HG03045 (cell line): Measurements from ENCODE around the gene USP21.

Source experiments
- ATAC-seq: cut with Tn5 transposase; IDR thresholded peaks from one replicate; pipeline ENCODE4 v1.9.1; 2021; ENCODE audit warnings: mild to moderate bottlenecking, moderate library complexity; ENCODE audit not compliant: unreplicated experiment

The USP21 gene

GRCh38 chr1:161168906-161169305 is 9.6 kb downstream of the USP21 start:
- ATAC-seq: no peak

GRCh38 chr1:161171191-161171590 is 11.9 kb downstream of the USP21 start:
- ATAC-seq: no peak

GRCh38 chr1:161171696-161172095 is 12.4 kb downstream of the USP21 start:
- ATAC-seq: no peak

DNA sequence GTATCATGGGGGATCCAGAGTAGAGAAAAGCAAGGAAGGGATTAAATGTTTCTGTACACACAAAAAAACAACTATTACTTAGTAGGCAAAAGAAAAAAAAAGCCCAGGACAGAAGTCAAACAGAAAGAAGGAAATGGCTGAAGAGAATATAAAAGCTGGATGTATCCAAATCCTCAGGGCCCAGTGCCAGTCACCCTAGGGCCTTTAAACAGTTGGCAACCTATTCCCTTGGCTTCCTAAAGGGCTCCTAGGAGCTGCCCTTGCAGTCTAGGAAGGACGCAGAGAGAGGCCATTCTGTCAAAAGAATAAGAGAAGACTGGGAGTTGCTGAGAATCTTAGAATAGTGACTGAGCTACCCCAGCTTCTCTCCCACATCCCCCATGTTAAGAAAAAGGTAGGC is 13.0 kb downstream of the USP21 start:
- ATAC-seq: no peak

DNA sequence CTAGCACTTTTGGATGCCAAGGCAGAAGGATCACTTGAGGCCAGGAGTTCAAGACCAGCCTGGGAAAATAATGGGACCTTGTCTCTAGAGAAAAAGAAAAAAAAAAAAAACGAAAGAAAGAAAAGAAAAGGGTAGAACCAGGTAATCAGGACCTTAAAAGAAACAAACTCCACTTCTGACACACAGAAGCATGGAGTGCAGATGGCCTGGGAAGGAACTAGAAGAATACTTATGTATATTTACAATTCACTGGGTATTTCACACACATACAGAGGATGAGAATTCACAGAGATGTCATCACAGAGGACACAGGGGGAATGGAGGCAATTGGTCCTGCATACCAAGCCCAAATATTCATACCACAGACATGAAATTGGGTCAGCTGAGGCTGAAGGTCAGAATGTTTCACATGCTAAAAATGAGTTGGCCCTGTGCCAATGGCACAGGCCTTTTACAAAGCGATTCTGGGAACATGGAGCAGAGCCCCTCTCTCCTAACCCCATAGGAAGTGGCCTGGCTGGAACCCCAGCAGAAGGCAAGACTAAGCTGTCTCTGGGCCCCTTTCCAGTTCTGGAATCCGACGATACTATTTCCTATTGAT is 13.6 kb downstream of the USP21 start:
- no peak for ATAC-seq

DNA sequence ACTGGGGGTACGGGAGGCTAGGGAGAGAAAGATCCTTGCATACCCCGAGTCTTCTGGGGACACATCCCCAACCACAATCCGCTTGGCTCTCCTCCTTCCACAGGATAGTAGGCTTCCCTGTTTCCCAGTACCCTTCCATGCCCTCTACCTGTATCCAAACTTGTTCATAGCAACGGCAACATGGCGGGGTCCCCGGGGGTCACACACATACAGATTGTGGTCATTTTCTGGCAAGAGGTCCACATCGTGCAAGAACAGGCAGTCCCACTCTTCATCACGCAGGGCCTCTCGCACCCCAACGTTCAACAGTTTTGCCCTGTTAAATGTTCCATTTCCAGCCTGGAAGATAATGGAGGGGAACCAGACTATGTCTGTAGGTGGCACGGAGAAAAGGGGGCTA is 14.4 kb downstream of the USP21 start:
- ATAC-seq: no peak

DNA sequence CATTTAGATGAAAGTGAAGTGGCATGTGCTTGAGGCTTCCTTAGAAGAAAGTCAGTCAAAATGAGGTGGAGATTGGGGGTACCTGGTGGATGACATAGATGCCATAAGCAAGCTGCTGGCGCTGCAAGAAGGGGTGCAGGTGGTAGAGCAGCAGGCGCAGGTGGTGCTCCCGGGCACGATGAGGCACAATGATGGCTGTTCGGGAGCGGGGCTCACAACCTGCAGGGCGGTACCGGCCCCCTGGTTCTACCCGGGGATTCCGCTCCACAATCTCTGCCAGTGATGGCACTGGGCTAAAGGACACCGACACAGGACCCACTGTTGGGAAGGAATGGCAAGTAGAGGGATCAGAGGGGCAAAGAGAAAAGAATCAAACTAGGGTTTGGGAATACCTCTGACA is 15.6 kb downstream of the USP21 start:
- ATAC-seq: no peak

- ATAC-seq: no peak
Observed at GRCh38 chr1:161175771-161176453, 16.6 kb downstream of the USP21 start.

DNA sequence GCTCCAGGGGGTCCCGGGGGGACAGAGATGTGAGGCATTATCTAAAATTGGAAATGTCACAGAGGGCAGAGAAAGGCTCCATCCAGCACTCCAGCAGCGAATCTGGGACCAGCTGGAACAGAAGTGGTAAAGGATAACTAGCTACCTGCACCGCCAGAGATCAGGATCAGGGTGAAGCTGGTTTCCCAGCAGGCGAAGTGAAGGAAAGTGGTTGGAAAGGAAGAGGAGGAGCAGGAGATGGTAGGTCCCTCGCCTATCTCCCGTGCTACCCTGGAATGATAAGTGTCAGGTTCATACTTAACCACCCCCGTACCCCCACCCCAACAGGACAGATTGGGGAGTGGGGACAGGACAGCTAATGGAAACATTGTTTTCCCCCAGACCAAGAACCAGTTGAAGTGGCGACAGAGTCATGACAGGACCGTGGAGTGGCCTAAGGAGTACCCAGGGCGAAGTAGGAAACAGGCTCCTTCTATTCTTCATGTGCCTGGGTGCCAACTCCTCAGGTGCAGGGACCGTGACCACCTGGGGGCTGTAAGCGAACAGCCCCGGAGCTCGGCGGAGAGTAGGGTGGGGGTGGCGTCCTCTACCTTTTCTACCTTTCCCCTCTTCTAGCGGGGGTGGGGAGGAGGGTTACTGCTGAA is 17.3 kb downstream of the USP21 start:
- ATAC-seq: no peak

GRCh38 chr1:161177112-161177935 is 18.0 kb downstream of the USP21 start, which contains the start of gene B4GALT3:
Gene B4GALT3 (minus strand): TSS chr1:161177507. CDS start chr1:161176060, 1,447 bp downstream.
- peak; percentile 87 for ATAC-seq

- ATAC-seq: no peak
Observed at GRCh38 chr1:161177936-161178244, 18.6 kb downstream of the USP21 start.

GRCh38 chr1:161179698-161180097 is 20.4 kb downstream of the USP21 start:
- ATAC-seq: no peak

- no peak for ATAC-seq
Observed at GRCh38 chr1:161180639-161181038, 21.3 kb downstream of the USP21 start.

- ATAC-seq: peak; percentile 34
Observed at GRCh38 chr1:161182214-161182613, 22.9 kb downstream of the USP21 start.

DNA sequence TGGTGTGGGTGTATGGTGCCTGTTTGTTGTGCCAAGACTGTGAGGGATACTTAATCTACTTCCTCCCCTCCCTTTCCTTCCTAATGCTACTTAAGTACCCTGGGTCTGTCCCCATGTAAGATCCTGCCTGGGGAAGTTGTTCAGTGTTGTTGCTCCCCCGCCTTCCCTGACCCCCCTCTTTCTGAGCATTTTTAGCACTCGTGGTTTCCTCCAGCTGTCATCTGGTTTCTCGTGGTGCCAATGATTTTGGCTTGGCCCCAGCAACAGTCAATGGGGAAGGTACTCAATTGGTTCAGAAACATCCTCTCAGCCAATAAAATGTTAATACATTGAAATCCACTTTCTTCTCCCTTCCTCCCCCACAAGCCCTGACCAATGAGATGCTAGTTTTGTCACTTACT is 26.0 kb downstream of the USP21 start:
- peak; percentile 73 for ATAC-seq

- ATAC-seq: peak; percentile 16
Observed at GRCh38 chr1:161185732-161186311, 26.5 kb downstream of the USP21 start.

- ATAC-seq: no peak
Observed at GRCh38 chr1:161187311-161187710, 28.0 kb downstream of the USP21 start.

DNA sequence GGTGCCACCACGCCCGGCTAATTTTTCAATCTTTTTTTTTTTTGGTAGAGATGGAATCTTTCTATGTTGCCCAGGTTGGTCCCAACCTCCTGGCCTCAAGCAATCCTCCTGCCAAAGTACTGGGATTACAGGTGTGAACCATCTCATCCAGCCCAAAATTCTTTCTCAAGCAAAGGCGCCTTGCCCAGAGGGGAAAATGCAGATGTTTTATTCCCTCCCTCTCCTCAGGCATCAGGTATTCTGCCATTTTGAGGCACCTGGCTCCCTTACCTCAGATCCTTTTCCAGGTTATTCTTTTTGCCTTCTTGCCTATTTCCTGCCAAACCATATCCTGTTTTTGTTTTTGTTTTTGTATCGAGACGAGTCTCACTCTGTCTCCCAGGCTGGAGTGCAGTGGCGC is 29.1 kb downstream of the USP21 start:
- ATAC-seq: no peak

DNA sequence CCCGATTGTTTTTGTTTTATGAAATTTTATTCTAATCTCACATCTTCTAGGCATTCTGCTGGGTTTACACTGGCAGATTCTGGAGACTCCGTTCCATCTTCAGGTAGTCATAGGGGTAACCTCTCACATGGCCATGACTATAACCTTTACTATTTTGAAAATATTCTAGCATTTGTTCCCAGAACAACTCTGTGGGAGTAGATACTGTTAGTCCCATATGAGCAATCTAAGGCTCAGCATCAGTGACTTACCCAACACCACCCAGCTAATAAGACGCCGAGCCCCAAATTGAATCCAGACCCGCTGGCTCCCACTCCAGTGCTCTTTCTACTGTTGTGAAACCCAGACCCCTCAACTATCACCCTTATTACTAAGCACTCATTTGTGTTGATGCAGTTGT is 29.7 kb downstream of the USP21 start:
- ATAC-seq: no peak

DNA sequence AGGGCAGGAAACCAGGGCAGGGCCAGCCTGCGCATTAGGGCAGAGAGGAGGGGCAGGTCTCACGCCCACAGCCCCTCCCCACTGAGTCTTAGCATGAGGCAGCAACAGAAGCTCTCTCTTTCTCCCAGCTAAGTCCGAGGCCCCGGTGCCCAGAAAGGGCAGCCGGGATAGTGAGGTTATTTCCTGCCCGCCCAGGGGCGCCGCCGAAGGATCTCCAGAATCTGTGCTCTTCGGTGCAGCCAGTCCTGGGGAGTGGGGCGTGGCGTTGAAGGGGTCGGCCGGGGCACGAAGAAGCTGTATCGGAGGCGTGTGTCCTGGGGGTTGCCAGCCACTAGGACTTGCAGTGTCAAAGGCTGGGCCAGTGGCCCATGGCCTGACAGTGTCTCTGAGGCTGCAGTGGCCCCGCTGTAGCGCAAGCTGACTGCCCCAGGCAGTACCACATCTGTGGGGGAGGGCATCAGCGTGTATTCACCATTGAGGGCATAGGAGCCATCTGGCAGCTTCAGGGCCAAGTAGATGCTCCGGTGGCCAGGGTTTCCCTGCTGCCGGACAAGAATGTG is 31.7 kb downstream of the USP21 start:
- no peak for ATAC-seq

GRCh38 chr1:161191971-161192370 is 32.7 kb downstream of the USP21 start:
- ATAC-seq: no peak
